ENCODE data around the gene MAP1LC3A.

Gene MAP1LC3A

DNA sequence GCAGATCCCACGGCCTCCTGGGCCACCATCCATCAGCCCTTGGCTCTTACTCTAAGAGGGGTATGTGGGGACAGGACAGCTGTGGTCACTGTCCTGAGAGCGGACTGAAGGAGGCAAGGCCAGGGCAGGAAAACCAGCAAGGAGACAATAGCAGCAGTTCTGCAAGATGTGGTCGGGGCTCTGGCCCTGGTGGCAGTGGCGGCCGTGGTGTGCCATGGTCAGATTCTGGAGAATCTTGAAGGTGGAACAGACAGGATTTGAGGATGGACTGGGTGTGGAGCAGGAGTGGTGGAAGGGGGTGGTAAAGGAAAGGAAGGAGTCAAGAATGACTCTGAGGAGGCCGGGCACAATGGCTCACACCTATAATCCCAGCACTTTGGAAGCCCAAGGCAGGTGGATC lies 5.9 kb upstream of the MAP1LC3A start:
- DNase-seq: no peak

DNA sequence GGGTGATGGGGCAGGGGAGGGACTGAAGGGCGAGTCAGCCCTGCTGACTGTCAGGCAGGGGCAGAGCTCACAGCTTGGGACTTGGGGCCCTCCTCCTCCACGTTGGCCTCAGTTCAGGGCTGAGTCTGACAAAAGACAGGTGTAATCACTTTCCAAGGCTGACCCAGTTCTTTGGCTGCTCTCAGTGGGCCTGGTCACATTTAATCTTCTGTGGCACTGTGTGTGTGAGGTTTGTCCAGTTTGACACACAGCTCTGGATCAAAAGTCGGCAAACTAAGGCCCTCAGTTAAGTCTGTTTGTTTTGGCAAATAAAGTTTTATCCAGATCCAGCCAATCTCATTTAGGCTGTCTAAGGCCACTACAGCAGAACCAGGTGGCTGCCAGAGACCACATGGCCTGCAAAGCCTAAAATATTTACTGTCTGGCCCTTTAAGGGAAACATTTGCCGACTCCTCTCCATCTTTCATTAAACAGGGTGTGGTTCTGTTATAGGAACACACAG lies 5.1 kb upstream of the MAP1LC3A start:
- no peak for DNase-seq

DNA sequence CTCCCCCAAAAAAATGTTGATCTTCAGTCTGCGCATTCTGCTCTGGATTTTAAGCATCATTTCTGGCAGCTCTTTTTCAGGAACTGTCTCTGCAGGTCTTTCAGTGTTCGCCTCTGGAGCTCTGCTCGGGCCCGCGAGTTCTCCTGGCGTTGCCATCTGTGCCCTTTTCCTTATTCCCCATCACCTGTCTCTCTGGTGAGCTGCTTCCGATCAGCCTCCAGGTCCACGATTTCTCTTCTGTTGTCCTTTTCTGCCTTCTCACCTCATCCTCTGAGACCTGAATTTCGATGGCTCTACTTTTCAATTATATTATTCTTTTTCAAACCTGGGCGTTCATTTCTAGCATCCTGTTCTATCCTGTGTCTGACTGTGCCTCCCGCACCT lies 590 bp upstream of the MAP1LC3A start:
- no peak for DNase-seq

DNA sequence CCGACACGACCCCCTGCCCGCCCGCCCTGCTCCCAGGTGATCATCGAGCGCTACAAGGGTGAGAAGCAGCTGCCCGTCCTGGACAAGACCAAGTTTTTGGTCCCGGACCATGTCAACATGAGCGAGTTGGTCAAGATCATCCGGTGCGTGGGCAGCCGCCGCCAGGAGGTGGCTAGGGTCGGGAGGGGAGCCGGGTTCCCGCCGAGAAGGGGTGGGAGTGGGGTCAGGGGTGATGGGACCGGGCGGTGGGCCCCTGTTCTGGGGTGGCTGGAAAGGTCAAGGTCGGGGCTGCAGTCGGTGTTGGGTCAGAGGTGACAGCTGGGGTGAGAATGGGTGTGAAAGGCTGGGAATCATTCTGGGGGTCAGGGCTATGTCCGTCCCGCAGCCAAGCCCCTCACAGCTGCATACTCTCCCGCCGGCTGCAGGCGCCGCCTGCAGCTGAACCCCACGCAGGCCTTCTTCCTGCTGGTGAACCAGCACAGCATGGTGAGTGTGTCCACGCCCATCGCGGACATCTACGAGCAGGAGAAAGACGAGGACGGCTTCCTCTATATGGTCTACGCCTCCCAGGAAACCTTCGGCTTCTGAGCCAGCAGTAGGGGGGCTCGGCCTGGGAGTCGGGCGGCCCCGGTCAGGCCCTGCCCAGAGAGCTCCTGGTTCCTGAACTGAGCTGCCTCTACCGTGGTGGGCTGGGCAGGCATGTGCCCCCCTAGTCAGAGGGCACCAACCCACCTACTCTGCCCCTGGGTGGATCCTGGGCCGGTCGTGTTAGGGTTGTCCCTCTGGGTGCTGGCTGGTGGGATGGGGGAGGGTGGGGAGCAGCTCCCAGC lies 1.0 kb downstream of the MAP1LC3A start:
- DNase-seq: no peak

DNA sequence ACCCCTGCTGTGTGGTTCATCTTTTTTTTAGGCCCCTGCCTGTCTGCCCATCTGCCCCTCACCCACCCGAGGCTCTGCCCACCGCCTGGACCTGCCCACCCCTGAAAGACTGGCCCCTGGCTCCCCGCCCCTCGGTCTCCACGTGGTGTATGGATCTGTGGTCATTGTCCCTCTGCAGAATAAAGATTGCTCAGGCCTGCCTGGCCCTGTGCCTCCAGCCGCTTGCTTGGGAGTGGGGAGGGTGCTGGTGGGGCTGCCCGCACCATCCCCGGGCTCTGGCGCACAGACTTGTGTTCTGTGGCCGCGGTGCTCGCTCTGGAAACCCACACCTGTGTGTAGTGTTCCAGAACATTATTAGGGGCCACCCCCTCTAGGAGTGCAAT lies 1.6 kb downstream of the MAP1LC3A start:
- DNase-seq: no peak

DNA sequence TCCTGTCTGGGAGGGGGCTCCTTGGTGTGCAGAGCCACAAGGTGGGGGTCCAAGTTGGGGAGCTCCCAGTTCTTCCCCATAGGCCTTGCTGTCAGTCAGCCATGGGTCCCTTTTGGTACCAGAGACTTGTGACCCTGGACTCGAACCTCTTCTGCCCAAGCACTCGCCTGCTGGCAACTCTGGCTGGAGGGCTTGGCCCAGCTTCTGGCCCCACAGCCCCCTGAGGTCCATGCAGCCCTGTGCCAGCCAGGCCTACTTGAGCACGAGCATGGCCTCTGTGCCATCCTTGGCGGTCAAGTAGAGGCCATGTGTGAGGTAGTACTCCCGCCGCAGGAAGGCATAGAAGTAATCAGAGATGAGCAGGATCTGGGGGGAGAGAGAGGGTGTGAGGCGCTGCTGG lies 2.1 kb downstream of the MAP1LC3A start:
- DNase-seq: no peak

DNA sequence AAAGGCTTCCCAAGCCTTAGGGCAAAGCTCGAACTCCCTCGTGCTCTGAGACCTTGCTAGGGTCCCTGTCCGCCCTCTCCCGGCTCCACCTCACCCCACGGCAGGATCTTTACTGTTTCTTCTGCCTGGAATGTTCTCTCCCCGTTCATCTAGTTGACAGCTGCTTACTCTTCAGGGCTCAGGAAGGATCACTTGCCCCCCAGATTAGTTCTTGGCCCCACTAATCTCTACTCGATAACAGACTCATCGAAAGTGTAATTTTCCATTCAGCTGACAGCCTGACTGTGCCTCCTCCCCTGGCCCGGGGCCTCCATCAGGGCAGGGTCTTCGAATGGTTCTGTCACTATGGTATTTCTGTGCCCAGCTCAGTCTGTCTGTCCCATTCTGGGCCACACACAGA lies 3.1 kb downstream of the MAP1LC3A start:
- DNase-seq: no peak

DNA sequence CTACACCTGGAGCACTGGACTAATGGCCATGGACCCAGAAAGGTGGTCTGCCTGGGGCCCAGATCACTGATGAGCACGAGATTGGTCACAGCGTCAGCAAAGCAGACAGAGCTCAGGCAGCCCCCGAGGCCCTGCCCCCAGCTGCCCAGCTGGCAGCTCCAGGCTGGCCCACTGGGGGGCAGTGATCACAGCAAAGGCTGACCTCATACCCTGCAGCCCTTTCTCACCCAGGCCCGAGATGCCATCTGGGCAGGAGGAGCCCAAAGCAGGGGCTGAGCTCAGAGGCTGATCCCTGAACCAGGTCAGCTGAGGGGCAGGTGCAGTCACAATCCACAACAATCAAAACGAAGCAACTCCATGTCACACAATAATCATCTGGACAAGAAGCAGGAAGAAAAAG lies 4.1 kb downstream of the MAP1LC3A start:
- no peak for DNase-seq

DNA sequence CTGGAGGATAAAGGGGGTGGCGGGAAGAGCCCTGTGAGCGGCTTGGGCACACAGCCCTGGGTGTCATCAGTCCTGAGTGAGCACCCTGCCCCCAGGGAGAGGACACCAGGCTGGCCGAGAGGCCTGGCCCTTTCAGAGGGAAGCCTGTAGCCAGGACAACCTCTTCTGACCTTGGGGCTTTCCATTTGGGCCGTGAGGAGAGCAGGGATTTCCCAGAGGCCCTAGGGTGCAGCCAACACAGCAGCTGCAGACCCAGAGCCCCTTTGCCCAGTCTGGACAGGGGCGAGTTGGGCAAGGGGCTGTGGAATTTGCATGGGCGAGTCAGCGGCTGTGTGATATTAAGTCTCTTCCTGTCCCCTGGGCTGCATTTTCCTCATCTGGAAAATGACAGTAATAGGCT lies 6.3 kb downstream of the MAP1LC3A start:
- DNase-seq: no peak

DNA sequence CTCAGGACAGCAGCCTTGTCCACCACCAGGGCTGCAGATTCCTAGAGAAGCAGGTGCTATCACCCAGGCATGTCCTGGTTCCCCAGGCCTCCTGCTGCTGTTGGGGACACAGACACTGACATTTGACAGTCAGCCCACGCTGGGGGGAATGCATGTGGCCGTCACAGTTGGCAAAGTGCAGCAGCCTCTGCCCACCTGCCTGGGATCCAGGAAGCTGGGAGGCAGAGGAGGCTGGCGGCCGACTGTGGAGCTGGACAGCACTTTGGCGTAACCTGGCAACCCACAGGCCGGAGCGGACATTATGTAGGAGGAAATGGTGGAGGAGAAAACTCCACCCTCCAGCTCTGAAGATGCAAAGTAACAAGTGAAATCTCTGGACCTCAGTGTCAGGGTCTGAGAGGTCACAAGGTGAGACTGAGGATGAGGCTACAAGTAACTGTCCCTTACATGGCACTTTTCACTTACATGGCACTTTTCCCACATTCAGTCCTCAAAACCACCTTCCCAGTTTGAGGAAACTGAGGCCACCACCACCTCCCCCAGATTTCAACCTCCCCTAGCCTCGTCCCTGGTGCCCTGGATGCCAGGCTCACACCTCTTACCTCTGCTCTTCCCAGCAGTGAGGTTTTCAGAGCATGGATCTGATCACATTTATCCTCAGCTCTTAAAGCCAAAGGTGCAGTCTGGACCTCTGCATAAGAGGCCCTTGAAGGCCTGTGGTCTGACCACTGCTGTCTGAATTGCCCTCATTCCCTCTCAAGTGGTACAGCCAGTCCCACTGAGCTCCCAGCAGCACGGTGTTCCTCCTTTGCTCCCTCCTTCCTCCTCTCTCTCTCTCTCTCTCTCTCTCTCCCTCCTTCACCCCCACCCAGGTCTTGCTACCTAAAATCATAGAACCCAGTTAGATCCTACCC lies 8.7 kb downstream of the MAP1LC3A start:
- DNase-seq: no peak

DNA sequence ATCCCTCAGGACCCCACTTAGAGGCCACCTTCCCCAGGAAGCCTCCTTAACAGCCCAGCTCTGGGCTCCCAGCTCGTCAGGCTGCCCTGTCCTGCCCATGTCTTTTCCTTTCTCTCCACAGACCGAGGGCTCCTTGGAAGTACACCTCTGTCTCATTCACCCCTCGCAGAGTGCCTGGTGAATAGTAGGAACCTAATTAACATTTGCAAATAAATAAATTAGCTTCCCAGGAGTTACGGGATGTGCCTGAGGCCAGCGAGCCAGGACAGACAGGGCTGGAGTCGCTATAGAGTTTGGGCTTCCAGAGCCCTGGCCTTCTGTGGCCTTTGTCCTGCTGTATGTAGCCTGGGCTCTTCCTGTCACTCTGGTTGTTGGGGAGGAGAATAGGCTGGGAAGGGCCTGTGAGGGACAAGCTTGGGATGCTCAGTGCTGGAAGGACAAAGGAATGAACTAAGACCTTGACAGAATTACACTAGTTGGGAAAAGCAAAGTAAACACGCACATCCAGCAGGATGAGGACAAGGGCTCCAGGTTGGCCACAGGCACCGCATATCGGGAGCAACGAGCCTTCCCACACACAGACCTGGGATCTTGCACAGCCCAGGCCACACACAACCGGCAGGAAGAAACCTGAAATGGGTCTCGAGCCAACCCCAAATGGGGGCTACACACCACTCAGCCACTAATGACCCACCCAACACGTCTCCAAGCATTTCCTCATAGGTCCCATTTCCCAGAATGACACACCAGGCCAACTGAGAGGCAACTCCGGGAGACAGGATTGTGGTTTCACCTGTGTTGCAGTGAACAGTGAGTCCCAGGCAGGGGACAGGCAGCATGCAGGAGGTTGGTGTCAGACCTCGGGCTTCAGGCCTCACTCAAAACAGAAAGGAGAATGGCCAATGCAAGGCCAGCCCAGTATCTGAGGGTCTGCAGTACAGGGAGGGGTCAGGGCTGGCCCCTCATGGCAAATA lies 9.7 kb downstream of the MAP1LC3A start:
- DNase-seq: no peak

DNA sequence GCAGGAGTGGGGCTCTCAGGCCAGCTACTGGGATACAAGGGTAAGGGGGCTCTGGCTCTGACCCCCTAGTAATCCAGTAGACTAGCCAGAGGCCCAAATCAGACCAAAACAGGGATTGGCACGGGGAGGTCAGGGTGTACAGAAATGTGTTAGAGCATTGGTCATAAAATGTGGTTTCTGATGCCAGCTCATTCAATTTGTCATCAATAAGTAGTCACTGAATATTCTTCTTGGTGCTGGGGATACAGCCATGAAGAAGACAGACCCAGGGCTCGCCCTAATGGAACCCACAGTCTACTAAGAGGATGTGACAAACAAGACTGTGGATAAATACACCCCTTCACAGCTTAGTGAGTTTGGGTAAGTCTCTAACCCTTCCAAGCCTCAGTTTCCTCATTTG lies 11.1 kb downstream of the MAP1LC3A start:
- no peak for DNase-seq

DNA sequence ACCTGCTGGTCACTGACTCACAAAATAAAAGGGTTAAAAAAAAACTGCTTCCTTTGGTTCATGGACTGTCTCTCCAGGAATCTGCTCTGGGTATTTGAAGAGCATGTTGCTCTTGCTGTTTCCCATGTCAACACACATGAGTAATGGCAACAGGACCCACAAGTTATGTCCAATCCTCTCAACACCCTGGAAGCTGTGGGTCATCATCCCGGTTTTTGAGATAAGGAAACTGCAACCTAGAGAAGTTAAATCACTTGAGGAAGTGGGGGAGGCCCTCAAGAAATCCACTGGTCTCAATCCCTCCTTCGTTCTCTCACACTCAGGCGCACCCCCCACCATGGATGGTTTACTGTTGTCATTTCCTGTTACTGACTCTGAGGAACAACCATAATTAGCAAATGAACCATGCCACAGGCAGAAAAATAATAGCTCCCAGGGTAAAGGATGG lies 12.4 kb downstream of the MAP1LC3A start:
- no peak for DNase-seq

DNA sequence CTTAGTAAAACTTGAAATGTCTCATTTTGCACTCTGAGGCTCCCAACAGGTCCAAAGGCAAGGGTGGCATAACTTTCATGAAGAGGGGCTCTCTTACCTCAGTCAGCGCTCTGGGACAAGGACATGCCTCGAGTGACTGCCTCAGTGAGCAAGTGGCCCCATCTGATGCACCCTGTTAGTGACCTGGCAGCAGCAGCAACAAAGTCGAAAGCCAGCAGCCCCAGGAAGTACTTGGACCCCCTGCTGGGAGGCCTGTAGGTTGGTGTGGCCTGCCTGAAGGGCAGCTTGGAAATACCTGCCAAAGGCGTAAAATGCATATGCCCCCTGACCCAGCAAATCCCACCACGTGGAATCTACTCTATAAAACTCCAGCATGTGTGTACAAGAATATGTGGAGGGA lies 13.2 kb downstream of the MAP1LC3A start:
- DNase-seq: no peak

DNA sequence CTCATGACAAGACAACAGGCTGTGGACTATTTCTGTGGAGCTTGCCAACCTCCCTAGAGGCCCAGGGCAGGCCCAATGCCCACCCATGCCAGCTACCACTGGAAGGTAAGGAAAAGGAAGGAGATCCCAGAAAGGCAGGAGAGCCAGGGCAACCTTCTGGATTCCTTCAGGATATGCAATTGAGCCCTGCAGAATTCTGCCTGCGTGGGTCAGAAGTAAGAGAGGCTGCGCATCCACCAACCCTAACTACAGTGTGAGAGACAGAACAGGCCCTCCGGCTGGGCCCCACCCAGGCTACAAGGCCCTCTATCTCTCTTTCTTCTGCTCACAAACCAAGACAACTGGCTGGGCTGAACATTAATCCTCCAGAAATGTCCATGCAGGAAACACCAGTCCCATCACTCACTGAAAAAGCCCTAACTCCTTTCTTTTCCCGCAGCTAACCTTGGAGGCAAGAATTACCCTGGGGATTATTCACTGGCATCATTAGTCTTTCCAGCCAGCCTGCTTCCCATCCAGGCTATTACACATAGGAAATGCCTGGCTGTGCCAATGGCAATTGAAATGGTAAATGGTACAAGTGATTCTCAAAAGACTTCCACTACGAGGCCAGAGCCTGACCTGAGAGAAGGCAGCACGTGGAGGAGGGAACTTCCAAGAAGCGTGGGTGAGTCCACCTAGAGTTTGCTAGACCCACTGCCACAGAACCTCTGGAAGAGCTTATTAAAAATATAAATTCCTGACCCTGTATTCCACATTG lies 15.2 kb downstream of the MAP1LC3A start:
- no peak for DNase-seq

DNA sequence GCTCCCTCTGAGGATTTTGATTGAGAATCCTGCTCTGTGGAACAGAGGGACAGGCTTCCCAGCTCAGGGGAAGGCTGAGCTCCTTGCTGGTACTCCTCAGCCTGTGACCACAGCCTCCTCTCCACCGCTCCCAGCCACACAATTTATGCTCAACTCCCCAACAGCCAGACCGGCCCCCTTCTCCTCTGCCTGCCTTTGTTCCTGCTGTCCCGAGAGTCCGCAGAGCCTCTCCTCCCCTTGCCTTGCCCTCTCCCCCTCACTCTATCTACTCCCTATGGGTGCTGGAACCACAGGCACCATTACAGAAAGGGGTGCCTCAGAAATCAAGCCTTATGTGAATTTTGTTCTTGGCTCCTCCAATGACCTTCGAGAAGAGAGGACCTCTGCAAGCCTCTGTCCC lies 15.9 kb downstream of the MAP1LC3A start:
- no peak for DNase-seq

DNA sequence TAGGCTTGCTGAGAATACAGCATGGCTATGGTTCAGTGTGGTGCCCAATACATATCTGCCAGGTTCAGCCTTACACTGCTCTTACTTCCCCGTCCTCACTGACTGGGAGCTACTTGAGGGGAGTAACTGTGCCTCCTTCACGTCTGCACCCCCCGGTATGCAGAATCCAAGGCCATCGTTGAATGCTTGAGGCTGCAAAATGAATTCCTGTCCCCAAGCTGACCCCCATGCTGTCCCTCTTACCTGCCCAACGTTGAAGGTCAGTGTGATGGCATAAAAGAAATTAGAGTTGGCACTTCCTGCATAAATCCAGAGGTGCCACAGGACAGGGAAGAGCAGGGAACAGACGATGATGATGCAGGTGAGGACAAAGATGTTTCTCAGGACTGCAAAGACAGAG lies 16.3 kb downstream of the MAP1LC3A start:
- no peak for DNase-seq

DNA sequence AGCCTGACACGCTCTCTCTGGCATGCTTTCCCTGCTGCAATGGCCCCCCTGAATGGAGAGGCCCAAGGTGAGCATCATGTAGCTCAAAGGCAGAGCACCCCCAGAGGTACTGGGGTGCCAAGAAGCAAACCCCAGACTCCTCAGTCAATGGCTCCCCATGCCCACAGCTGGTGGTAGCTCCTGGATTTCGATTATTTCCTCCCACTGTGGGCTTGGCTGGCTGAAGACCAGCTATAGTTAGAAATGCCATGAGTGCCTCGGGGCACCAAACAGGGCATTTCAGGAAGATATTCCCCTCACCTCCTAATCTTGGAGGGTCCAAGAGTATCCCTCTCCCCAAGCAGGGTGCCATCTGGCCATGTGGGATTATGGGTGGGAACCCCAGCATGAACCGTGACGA lies 16.8 kb downstream of the MAP1LC3A start:
- DNase-seq: no peak

DNA sequence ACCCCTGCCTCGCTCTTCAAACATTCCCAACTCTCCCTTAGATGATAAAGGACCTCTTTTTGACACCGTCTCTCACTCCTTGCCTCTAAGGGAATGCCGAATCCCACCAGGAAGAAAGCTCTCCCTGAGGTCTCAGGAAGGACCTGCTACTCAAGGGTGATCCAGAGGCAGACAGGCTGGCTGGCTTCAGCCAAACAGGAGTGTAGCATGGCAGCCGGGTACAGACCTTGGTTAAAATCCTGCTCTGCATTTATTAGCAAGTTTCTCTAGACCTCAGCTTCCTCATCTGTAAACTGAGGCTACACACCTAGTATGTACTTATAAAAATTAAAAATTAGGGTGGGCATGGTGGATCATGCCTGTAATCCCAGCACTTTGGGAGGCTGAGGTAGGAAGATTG lies 17.2 kb downstream of the MAP1LC3A start:
- DNase-seq: no peak

DNA sequence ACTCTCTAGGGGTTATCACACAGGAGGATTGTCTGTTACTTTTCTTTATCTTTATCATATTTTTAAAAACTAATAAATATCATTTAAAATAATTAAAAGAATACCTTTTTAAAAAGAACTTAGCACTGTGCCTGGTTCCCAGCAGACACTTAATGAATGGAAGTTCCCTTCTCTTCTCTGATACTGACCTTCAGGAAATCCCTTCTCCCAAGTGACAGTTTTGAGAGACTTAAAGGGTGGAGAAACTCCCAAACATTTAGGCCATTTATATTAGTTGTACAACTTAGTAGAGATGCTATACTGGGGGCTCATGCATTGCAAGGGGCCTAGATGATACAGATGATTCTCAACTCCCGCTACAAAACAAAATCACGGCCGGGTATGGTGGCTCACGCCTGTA lies 18.5 kb downstream of the MAP1LC3A start:
- no peak for DNase-seq

DNA sequence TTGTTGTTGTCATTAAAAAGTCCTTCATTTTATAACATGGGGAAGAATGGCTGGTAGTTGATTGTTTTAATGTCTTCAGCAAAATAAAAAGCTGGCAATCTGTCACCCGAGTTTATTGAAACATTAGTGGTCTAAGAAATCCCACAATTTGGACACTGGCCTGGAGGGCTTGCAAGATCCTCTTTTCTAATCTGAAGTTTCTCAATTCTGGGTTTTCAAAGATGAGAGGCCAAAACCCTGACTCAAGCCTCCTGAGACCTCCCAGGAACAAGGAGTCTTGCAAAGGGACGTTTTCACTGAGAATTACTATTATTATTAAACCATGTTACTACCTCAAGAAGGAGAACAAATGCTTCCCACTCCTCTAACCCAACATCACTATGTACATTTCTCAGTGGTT lies 19.5 kb downstream of the MAP1LC3A start:
- no peak for DNase-seq

DNA sequence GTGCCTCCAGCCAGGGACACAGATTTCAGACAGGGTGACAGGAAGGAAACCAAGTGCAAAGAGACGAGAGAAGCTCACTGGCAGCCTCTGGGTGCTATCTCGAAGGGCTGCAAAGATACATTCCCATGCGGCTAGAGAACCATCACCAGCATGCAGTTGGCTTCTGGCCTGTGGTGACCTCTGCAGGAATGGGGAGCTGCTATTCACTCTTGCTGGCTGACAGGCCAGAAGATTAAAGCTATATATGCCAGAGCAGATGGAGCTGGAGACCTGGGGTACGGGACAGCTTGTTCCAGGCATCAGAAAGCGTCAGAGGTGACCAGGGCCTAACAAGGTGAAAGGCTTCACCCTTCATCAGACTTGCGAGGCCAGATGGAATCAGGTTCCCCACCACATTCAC lies 20.0 kb downstream of the MAP1LC3A start:
- no peak for DNase-seq

Data from activated CD4-positive, CD25-positive, alpha-beta regulatory T cell treated with anti-CD3 and anti-CD28 coated beads, Interleukin-2, amount 50 U/mL, for 72 hours (primary cell).